Right lobe of liver (tissue), 6 donors: ENCODE results near the gene CCL25. TPM values are rescaled to one million over a fixed set of nuclear protein-coding genes. Genes with fewer than 3 reads are reported as not detected.

Experiments
- ATAC-seq, 4 donors: fragments of 200-7000 bp; cut with Tn5 transposase; one replicate each; pipeline ENCODE4 v1.9.1; 2020; ENCODE audit warnings: mild to moderate bottlenecking in 4 of 4, moderate library complexity in 4 of 4
- DNase-seq, 3 donors: peaks; one replicate each; pipeline ENCODE4 v3.0.0-alpha.2; 2020
- H3K27ac ChIP-seq, 3 donors: fragments of 200-600 bp; one replicate each; pipeline ENCODE4 v1.8.0; 2022
- H3K27me3 ChIP-seq, 2 donors: fragments of 200-600 bp; one replicate each; pipeline ENCODE4 v1.8.0; 2022
- H3K36me3 ChIP-seq, 4 donors: fragments of 200-600 bp; sonication (generic) in 1 of 4; one replicate each; pipeline versions ENCODE4 v1.5.1 to v1.8.0; 2017 to 2022; ENCODE audit warnings: control low read depth in 1 of 4
- H3K4me1 ChIP-seq, 4 donors: fragments of 200-600 bp; sonication (generic) in 1 of 4; one replicate each; pipeline versions ENCODE4 v1.5.1 to v1.8.0; 2017 to 2022; ENCODE audit warnings: control low read depth in 1 of 4
- H3K4me3 ChIP-seq, 3 donors: fragments of 200-600 bp; one replicate each; pipeline ENCODE4 v1.8.0; 2022
- H3K9me3 ChIP-seq, 4 donors: fragments of 200-600 bp; sonication (generic) in 1 of 4; one replicate each; pipeline versions ENCODE4 v1.5.1 to v1.8.0; 2017 to 2022; ENCODE audit warnings: control low read depth in 1 of 4
- POLR2A ChIP-seq: fragments of 450-650 bp; IDR thresholded peaks from one replicate; pipeline ENCODE4 v1.6.1; 2017; ENCODE audit warnings: antibody characterized with exemption, mild to moderate bottlenecking
- WGBS: methylation state at CpG from one replicate; pipeline ENCODE4 v1.1.6; 2018; ENCODE audit warnings: low coverage, low lambda C conversion rate; ENCODE audit not compliant: insufficient coverage; ENCODE audit errors: missing lambda C conversion rate; 5-methylcytosine and 5-hydroxymethylcytosine counted together
- intact Hi-C, 2 donors: fragments of 100-400 bp; cut with DNase I; formaldehyde crosslinking; loops; one replicate each; pipeline versions ENCODE4 v1.11.2 to v1.14.1; 2022
- total RNA-seq, 6 experiments: library from RNA; depleted of rRNA in 2 of 6; stranded (reverse); fragments of >200 nt in 2 of 6; fragmentation: NEBNext Ultra II Directional in 3 of 6; extraction: Animal tissue kit (Norgen Biotek cat#: 25700) in 3 of 6; gene quantifications; one replicate each; pipeline versions ENCODE4 v1.1.0 to v1.2.4, GENCODE V29; 2016 to 2023
- TF ChIP-seq, protein P1 (sequence below), 4 donors: fragments of 200-600 bp in 3 of 4; fragments of 450-650 bp in 1 of 4; IDR thresholded peaks; one replicate each; pipeline versions ENCODE4 v1.5.1 to v1.8.0; 2016 to 2022; ENCODE audit warnings: antibody characterized with exemption in 4 of 4, mild to moderate bottlenecking in 2 of 4
- donor health status: DM: no; HTN: yes; CAD: no.
- donor health status: DM: no; HTN: no; CAD: no.
- donor health status: DM: no; HTN: no; CAD: no.
- donor health status: DM: no; HTN: yes; CAD: no.
- donor health status: DM: no; HTN: yes; CAD: no.

The CCL25 gene
- total RNA-seq, 6 experiments from 2014 or later = 0.51 TPM; not detected in 5

DNA sequence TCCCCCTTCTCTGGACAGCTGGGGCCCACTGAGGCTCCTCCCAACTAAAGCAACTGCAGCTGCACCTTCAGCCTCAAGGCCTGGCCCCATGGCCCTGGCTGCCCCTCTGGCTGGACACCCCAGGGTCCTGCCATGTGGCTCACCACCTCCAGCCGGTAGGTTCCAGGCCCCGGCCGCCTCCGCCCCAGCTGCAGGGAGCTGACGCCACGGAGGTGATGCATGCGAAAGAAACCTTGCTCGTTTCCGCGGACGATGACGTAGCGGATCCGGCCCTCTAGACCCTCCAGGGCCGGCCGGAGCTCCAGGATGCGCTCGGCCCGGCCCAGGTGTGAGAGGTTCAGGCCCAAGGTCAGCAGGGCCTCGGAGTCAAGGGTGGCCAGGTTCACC is 13.3 kb downstream of the CCL25 start:
- H3K36me3 ChIP-seq = no peaks in the 10 kb centered on the region
- TF ChIP-seq POLR2A = no peak
- TF ChIP-seq, protein P1, sequence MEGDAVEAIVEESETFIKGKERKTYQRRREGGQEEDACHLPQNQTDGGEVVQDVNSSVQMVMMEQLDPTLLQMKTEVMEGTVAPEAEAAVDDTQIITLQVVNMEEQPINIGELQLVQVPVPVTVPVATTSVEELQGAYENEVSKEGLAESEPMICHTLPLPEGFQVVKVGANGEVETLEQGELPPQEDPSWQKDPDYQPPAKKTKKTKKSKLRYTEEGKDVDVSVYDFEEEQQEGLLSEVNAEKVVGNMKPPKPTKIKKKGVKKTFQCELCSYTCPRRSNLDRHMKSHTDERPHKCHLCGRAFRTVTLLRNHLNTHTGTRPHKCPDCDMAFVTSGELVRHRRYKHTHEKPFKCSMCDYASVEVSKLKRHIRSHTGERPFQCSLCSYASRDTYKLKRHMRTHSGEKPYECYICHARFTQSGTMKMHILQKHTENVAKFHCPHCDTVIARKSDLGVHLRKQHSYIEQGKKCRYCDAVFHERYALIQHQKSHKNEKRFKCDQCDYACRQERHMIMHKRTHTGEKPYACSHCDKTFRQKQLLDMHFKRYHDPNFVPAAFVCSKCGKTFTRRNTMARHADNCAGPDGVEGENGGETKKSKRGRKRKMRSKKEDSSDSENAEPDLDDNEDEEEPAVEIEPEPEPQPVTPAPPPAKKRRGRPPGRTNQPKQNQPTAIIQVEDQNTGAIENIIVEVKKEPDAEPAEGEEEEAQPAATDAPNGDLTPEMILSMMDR (IDR thresholded peaks at IDR 0.05) = no peak
- ATAC-seq (peak in 1 of 4 donors; percentile 29), DNase-seq (no peak)
- no peak overlapping the region for H3K27ac ChIP-seq
- 96% methylated on average over 3 of the region's 20 CpGs for WGBS
- peaks cover 0 to 3% (median 0%) of the 10 kb centered on the region in 4 donors for H3K9me3 ChIP-seq
- intact Hi-C loops = no loop called here
- no peaks in the 10 kb centered on the region for H3K4me1 ChIP-seq
- H3K4me3 ChIP-seq = no peak overlapping the region
- no peaks in the 10 kb centered on the region for H3K27me3 ChIP-seq

DNA sequence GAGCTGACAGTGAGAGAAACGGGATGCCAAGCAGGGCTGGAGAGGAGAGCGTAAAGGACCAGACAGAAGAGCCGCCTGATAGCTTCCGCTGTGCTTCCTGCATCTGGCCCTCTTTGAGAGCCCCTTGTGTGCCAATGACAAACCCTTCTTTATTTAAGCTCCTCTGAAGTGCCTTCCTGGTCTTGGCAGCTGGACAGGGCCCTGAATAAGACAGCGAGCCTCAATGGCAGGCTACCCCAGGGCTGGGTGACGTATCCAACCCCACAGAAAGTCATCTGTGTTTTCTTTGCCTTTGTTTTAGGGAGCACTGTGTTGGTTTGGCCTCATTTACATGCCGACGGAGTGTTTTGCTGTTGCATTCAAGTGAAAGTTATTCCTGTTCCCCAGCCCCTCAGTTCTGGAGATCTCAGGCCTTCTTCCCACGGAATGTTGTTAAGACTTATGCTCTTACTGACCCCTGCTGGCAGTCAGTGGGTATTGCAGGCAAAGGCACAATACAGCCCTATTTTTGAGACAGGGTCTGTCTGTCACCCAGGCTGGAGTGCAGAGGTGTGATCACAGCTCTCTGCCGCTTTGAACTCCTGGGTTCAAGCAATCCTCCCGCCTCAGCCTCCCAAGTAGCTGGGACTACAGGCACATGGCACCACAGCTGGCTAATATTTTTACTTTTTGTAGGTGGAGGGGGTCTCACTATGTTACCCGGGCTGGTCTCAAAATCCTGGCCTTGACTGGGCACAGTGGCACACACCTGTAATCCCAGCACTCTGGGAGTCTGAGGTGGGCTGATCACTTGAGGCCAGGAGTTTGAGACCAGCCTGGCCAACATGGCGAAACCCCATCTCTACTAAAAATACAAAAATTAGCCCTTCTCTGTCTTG is 16.8 kb downstream of the CCL25 start:
- ATAC-seq (no peak), DNase-seq (no peak)
- no peak overlapping the region for H3K27ac ChIP-seq
- 78% methylated on average over 11 of the region's 13 CpGs for WGBS
- H3K4me3 ChIP-seq = no peak overlapping the region
- no peaks in the 10 kb centered on the region for H3K36me3 ChIP-seq
- H3K4me1 ChIP-seq = no peaks in the 10 kb centered on the region
- peaks cover 0 to 3% (median 0%) of the 10 kb centered on the region in 4 donors for H3K9me3 ChIP-seq
- no peak for TF ChIP-seq POLR2A
- TF ChIP-seq, protein P1 (IDR thresholded peaks at IDR 0.05) = peak; percentile 26 to 53 (median 38)
- intact Hi-C loops = no loop called here
- no peaks in the 10 kb centered on the region for H3K27me3 ChIP-seq

DNA sequence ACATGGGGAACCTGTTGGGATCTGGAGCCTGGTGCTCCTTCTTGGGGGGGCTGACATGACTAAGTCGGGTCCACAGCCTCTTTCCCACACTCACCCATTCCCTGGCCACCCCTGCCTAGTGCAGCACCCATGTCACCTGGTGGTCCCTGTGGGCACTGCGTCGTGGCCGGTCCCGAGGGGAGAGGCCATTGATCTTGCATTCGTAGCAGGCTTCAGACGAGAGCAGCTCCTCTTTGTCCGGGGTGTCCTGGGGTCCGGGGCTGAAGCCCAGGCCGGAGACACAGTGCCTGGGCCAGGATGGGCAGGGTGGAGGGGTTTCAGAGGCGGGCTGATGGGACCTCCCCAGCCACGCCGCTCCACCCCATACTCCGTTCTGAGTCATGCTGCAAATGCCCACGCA is 19.4 kb downstream of the CCL25 start:
- TF ChIP-seq POLR2A = no peak
- TF ChIP-seq, protein P1 (IDR thresholded peaks at IDR 0.05) = no peak
- peak in 1 of 4 donors; percentile 13 for ATAC-seq
- no peak for DNase-seq

DNA sequence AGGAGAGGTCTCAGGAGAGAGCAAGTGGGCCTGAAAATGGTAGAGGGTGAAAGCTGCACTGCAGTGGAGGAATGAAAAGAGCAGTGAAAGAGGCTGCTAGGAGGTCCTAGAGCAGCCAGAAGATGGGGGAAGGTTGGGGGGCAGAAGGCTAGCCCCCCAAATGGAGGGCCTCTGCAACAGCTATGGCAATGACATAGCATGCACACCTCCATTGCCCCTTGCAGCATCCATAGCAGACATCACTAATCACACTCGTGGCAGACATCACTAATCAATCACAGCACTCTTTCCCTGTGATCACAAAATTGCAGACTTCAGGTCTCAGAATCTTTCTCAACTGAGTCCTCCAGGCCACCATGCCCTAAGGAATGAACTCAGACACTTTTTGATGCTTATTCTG is 21.9 kb downstream of the CCL25 start:
- Histone ChIP-seq H3K27ac (no peak overlapping the region), H3K9me3 (no peaks in the 10 kb centered on the region), H3K27me3 (no peaks in the 10 kb centered on the region), H3K4me1 (no peaks in the 10 kb centered on the region), H3K4me3 (no peak overlapping the region), H3K36me3 (no peaks in the 10 kb centered on the region)
- TF ChIP-seq, protein P1 (IDR thresholded peaks at IDR 0.05) = no peak
- intact Hi-C loops = no loop called here
- ATAC-seq (no peak), DNase-seq (no peak)
- WGBS = no CpG with 5 or more reads among the region's 1 CpG

More for the DNA sequence above, 19.4 kb downstream of the CCL25 start:
- WGBS = 88% methylated on average over 5 of the region's 15 CpGs
- Histone ChIP-seq H3K27ac (no peak overlapping the region), H3K9me3 (peaks cover 0 to 3% (median 0%) of the 10 kb centered on the region in 4 donors), H3K27me3 (no peaks in the 10 kb centered on the region), H3K36me3 (no peaks in the 10 kb centered on the region), H3K4me1 (no peaks in the 10 kb centered on the region), H3K4me3 (no peak overlapping the region)
- intact Hi-C loops = no loop called here
